Measurements from ENCODE around the gene UBE2E2. TPM values are rescaled to one million over a fixed set of nuclear protein-coding genes. Genes with fewer than 3 reads are reported as not detected.

UBE2E2 gene
- total RNA-seq, 1 experiment from 2014 or later = 38.6 TPM

DNA sequence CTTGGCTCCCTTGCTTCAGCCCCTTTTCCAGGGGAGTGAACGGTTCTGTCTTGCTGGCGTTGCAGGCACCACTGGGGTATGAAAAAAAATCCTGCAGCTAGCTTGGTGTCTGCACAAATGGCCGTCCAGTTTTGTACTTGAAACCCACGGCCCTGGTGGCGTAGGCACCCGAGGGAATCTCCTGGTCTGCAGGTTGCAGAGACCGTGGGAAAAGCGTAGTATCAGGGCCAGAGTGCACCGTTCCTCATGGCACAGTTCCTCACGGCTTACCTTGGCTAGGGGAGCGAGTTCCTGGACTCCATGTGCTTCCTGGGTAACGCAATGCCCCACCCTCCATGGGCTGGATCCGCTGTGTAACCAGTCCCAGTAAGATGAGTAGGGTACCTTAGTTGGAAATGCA, 214.9 kb downstream of the UBE2E2 start:
- H3K23me2 ChIP-seq (ENCODE audit: insufficient read length, low read depth, low read length, poor library complexity, severe bottlenecking) = no peaks in the 10 kb centered on the region
- H3K4me3 Mint-ChIP-seq = no peak overlapping the region

More for the DNA sequence above, 214.9 kb downstream of the UBE2E2 start:
- Histone ChIP-seq H3K4me2 (ENCODE audit: insufficient read depth, insufficient read length, low read length) (no peak overlapping the region), H3K56ac (ENCODE audit: insufficient read length, low read depth, low read length) (no peak overlapping the region), H4K20me1 (ENCODE audit: control insufficient read depth, insufficient read depth, insufficient read length) (no peaks in the 10 kb centered on the region), H3K9ac (ENCODE audit: extremely low read depth, insufficient read length, low read length) (no peak overlapping the region), H2BK120ac (ENCODE audit: low read depth, low read length, poor library complexity, severe bottlenecking) (no peak overlapping the region), H2BK15ac (ENCODE audit: low read depth, low read length) (no peak overlapping the region), H3T11ph (ENCODE audit: low read length) (no peak overlapping the region), H3K23ac (ENCODE audit: insufficient read length, low read depth, low read length) (no peak overlapping the region), H3K18ac (ENCODE audit: insufficient read length, low read depth, low read length) (no peak overlapping the region), H2BK5ac (ENCODE audit: insufficient read length, low read length) (no peak overlapping the region), H3K79me2 (ENCODE audit: insufficient read depth, low read length) (no peaks in the 10 kb centered on the region; the same call in 1 of the 2 replicates), H3K27ac (ENCODE audit: insufficient read length, low read depth, low read length) (no peak overlapping the region), H2AK5ac (ENCODE audit: insufficient read length, low read length) (no peak overlapping the region), H3K9me3 (ENCODE audit: control insufficient read depth, low read depth, low read length) (no peaks in the 10 kb centered on the region), H4K8ac (replicated peaks; ENCODE audit: insufficient read length, low read depth, low read length) (no peak overlapping the region), H3K27me3 (ENCODE audit: insufficient read depth, low read length) (no peaks in the 10 kb centered on the region), H3K4ac (ENCODE audit: low read depth, low read length) (no peak overlapping the region), H2BK20ac (ENCODE audit: low read depth, low read length, poor library complexity, severe bottlenecking) (no peak overlapping the region), H3K14ac (ENCODE audit: insufficient read depth, low read length) (no peak overlapping the region), H2BK12ac (ENCODE audit: insufficient read length, low read depth, low read length) (no peak overlapping the region), H4K5ac (ENCODE audit: insufficient read length, low read depth, low read length) (no peak overlapping the region), H4K91ac (ENCODE audit: insufficient read length, low read depth, low read length) (no peak overlapping the region), H3K4me1 (ENCODE audit: insufficient read depth, low read length) (no peaks in the 10 kb centered on the region; the same call in 1 of the 2 replicates), H2AFZ (ENCODE audit: low read length) (no peak overlapping the region), H3K79me1 (ENCODE audit: insufficient read depth, low read depth, low read length, poor library complexity, severe bottlenecking) (no peaks in the 10 kb centered on the region)
- Mint-ChIP-seq H3K4me1 (peaks cover 4 to 7% of the 10 kb centered on the region in 2 experiments), H3K27me3 (ENCODE audit: low read depth) (no peaks in the 10 kb centered on the region), H3K27ac (no peak overlapping the region), H3K36me3 (ENCODE audit: insufficient read depth in 1 of 3, low read depth in 3 of 3) (peaks cover 5 to 22% (median 17%) of the 10 kb centered on the region in 3 experiments; a peak in 6 of 7 replicates), H3K9me3 (peaks cover 14 to 16% of the 10 kb centered on the region in 2 experiments)
- TF ChIP-seq, protein P1, sequence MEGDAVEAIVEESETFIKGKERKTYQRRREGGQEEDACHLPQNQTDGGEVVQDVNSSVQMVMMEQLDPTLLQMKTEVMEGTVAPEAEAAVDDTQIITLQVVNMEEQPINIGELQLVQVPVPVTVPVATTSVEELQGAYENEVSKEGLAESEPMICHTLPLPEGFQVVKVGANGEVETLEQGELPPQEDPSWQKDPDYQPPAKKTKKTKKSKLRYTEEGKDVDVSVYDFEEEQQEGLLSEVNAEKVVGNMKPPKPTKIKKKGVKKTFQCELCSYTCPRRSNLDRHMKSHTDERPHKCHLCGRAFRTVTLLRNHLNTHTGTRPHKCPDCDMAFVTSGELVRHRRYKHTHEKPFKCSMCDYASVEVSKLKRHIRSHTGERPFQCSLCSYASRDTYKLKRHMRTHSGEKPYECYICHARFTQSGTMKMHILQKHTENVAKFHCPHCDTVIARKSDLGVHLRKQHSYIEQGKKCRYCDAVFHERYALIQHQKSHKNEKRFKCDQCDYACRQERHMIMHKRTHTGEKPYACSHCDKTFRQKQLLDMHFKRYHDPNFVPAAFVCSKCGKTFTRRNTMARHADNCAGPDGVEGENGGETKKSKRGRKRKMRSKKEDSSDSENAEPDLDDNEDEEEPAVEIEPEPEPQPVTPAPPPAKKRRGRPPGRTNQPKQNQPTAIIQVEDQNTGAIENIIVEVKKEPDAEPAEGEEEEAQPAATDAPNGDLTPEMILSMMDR (conservative IDR thresholded peaks at IDR 0.05) = no peak
- no peak for DNase-seq
- no CpG with 5 or more reads among the region's 13 CpGs for WGBS (ENCODE audit: extremely low coverage, insufficient read length, low lambda C conversion rate)

All from H9 (cell line).